ENCODE measurements around the gene UBE2D2. TPM values are rescaled to one million over a fixed set of nuclear protein-coding genes. Genes with fewer than 3 reads are reported as not detected.

UBE2D2 gene
- total RNA-seq, 4 donors from 2014 or later: 65.2 to 114 (median 85.6) TPM

DNA sequence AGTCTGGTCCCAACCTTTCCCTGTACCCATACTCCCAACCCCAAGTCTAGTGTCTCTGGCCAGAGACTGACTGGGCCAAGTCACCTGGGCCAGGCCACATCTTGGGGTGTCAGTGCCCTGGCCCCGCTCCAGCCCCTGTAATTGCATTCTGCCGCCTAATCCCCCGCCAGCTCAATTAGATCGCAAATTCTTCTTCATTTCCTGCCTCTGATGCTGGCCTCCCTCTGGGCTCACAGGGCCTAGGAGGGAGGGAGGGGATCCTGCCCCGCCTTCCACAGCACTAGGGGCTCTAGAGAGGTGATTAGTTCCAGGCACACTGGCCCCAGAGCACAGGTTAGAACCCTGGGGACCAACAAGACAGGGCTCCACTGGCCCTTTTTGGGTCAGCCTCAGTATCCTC, 92.5 kb downstream of the UBE2D2 start:
- no peak for ATAC-seq
- TF ChIP-seq, protein P1, sequence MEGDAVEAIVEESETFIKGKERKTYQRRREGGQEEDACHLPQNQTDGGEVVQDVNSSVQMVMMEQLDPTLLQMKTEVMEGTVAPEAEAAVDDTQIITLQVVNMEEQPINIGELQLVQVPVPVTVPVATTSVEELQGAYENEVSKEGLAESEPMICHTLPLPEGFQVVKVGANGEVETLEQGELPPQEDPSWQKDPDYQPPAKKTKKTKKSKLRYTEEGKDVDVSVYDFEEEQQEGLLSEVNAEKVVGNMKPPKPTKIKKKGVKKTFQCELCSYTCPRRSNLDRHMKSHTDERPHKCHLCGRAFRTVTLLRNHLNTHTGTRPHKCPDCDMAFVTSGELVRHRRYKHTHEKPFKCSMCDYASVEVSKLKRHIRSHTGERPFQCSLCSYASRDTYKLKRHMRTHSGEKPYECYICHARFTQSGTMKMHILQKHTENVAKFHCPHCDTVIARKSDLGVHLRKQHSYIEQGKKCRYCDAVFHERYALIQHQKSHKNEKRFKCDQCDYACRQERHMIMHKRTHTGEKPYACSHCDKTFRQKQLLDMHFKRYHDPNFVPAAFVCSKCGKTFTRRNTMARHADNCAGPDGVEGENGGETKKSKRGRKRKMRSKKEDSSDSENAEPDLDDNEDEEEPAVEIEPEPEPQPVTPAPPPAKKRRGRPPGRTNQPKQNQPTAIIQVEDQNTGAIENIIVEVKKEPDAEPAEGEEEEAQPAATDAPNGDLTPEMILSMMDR (IDR thresholded peaks at IDR 0.05): no peak
- TF ChIP-seq POLR2AphosphoS5 (IDR thresholded peaks at IDR 0.05) (no peak), EP300 (IDR thresholded peaks at IDR 0.05) (no peak), POLR2A (IDR thresholded peaks at IDR 0.05) (no peak)
- no peaks in the 10 kb centered on the region for H3K36me3 ChIP-seq
- H3K9me3 ChIP-seq: no peaks in the 10 kb centered on the region
- H3K4me1 ChIP-seq: peaks cover 0 to 100% (median 80%) of the 10 kb centered on the region in 3 donors
- peaks cover 6% of the 10 kb centered on the region for H3K27me3 ChIP-seq
- WGBS, 2 donors (ENCODE audit: low coverage in 1 of 2): 73% methylated on average over 3 of the region's 5 CpGs; no CpG with 5 or more reads in 1 of the 2 donors
- no peak overlapping the region for H3K4me3 ChIP-seq
- H3K27ac ChIP-seq: peak overlapping the region; percentile 11 to 94 (median 92)

DNA sequence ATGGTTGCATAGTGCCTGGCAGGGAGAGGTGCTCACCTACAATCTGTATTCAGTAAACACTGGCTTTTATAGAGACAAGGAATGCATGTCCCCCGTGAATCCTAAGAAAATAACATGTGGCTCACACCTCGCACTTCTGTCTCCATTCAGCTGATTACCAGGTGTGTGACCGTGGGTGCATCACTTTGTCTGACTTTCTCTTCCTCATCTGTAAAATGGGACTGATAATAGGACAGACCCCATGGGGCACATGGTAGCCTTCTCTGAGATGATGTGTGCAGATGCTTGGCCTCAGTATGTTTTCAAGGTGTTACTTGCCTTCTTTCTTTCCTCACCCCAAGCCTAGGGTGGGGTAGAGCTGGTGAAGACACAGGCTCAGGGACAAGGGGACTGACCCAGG, 93.3 kb downstream of the UBE2D2 start:
- H3K27me3 ChIP-seq: peaks cover 6% of the 10 kb centered on the region
- H3K27ac ChIP-seq: peak overlapping the region; percentile 70 to 94 (median 92)
- no peaks in the 10 kb centered on the region for H3K36me3 ChIP-seq
- H3K4me3 ChIP-seq: no peak overlapping the region
- no peaks in the 10 kb centered on the region for H3K9me3 ChIP-seq
- TF ChIP-seq, protein P1 (IDR thresholded peaks at IDR 0.05): no peak
- TF ChIP-seq POLR2A (IDR thresholded peaks at IDR 0.05) (no peak), EP300 (IDR thresholded peaks at IDR 0.05) (no peak), POLR2AphosphoS5 (IDR thresholded peaks at IDR 0.05) (no peak)
- ATAC-seq: no peak
- peaks cover under 1 to 100% (median 88%) of the 10 kb centered on the region in 3 donors for H3K4me1 ChIP-seq
- 75 to 93% methylated on average over 3 of the region's 3 CpGs for WGBS, 2 donors (ENCODE audit: low coverage in 1 of 2)

DNA sequence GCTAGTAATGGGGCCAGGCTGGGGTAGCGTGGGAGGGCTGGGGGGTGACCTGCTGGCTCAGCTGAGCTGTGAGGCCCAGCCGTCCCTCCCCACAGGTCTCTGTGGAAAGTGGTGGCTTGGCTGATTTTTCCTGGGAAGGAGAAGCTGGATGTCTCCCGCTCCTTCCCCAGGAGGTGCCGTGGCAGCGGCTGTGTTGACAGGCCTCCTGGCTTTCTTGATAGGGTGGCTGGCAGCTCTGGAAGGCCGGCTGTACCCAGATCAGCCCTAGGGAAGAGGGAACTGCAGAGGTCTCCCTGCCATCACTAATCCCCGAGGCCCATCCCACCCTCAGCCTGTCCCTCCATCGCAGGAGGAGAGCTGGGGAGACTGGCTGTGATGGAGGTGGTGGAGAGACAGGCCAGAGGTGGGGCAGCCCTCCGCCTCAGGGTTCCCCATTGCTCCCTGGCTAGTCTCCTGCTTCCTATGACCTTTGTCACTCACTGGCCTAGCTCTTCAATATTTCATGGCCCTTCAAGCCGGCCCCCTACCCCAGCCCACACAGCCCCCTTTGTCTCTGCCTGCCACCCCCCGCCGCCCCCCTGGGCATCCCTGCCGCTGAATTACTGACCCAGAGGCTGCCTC, 93.8 kb downstream of the UBE2D2 start:
- Histone ChIP-seq H3K4me1 (peaks cover 6 to 100% (median 94%) of the 10 kb centered on the region in 3 donors), H3K4me3 (peak overlapping the region in 1 of 2 donors; percentile 18)
- WGBS, 2 donors (ENCODE audit: low coverage in 1 of 2): 80% methylated on average over 1 of the region's 13 CpGs; no CpG with 5 or more reads in 1 of the 2 donors

DNA sequence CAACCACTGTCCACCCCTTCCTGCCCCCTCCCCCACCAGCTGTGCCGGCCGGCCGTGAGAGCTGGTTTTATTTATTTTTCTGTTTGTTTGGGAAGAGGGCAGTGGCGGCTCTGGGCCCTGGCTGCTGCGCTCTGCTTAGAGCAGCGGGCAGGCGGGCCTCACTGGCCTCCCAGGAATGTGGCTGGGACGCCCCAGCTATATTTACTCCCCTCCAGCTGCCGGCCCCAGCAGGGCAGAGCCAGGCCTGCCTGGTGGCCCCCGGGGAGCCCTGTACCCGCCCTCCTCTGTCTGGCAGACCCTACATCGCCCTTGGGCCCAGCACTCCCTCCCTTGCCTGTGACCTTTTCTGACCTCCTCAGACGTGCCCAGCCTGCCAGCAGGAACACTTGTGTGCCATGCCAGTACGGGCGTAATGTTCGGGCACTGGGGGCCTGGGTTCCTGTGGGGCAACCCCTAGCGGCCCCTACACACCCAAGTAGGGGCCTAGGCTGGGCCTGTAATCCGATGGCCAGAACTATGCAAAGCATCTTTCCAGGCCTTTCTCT, 94.7 kb downstream of the UBE2D2 start:
- H3K9me3 ChIP-seq: no peaks in the 10 kb centered on the region
- no peaks in the 10 kb centered on the region for H3K27me3 ChIP-seq
- peak overlapping the region in 1 of 2 donors; percentile 18 for H3K4me3 ChIP-seq
- no peaks in the 10 kb centered on the region for H3K36me3 ChIP-seq
- ATAC-seq: peak; percentile 22
- peak overlapping the region; percentile 70 to 94 (median 92) for H3K27ac ChIP-seq
- H3K4me1 ChIP-seq: peaks cover 11 to 100% (median 98%) of the 10 kb centered on the region in 3 donors
- TF ChIP-seq POLR2A (IDR thresholded peaks at IDR 0.05): no peak
- TF ChIP-seq, protein P1 (IDR thresholded peaks at IDR 0.05): no peak
- TF ChIP-seq EP300 (IDR thresholded peaks at IDR 0.05): no peak
- TF ChIP-seq POLR2AphosphoS5 (IDR thresholded peaks at IDR 0.05): peak; percentile 70
- WGBS, 2 donors (ENCODE audit: low coverage in 1 of 2): 51% methylated on average over 4 of the region's 18 CpGs; no CpG with 5 or more reads in 1 of the 2 donors

More for the DNA sequence above, 93.8 kb downstream of the UBE2D2 start:
- no peaks in the 10 kb centered on the region for H3K9me3 ChIP-seq
- ATAC-seq: no peak
- TF ChIP-seq POLR2AphosphoS5 (IDR thresholded peaks at IDR 0.05): no peak
- TF ChIP-seq, protein P1 (IDR thresholded peaks at IDR 0.05): no peak
- TF ChIP-seq POLR2A (IDR thresholded peaks at IDR 0.05): no peak
- no peak for TF ChIP-seq EP300 (IDR thresholded peaks at IDR 0.05)
- peaks cover 4% of the 10 kb centered on the region for H3K27me3 ChIP-seq
- no peaks in the 10 kb centered on the region for H3K36me3 ChIP-seq
- H3K27ac ChIP-seq: peak overlapping the region; percentile 70 to 94 (median 92)

Data from gastroesophageal sphincter (tissue), 4 donors.